ENCODE data around the gene GJB4.

DNA sequence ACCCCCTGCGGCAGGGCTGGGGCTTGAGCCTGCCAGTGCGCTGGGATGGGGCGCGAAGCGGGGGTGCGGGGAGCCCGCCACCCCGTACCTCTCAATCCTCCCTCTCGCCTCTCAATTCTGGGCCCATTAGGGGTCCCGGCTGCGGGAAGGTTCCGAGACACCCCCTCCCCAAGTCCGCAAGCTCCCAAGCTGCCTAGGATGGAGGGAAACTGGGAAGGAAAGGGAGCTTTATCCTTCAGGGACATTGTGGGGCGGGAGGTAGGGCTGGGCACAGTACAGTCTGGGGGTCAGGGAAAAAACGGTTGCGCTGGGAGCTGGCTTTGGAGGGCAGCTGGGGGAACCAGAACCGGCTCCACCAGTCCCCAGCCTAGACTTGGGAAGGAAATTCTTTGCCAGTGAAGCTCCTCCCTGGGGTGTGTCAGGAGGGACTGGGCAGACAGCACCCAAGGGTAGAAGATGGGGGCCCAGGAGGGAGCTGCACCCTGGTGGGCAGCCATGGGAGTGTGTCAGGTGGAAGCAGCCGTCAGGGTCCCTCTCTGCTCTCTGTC, 22.4 kb downstream of the GJB4 start:
- TF ChIP-seq, protein P1, sequence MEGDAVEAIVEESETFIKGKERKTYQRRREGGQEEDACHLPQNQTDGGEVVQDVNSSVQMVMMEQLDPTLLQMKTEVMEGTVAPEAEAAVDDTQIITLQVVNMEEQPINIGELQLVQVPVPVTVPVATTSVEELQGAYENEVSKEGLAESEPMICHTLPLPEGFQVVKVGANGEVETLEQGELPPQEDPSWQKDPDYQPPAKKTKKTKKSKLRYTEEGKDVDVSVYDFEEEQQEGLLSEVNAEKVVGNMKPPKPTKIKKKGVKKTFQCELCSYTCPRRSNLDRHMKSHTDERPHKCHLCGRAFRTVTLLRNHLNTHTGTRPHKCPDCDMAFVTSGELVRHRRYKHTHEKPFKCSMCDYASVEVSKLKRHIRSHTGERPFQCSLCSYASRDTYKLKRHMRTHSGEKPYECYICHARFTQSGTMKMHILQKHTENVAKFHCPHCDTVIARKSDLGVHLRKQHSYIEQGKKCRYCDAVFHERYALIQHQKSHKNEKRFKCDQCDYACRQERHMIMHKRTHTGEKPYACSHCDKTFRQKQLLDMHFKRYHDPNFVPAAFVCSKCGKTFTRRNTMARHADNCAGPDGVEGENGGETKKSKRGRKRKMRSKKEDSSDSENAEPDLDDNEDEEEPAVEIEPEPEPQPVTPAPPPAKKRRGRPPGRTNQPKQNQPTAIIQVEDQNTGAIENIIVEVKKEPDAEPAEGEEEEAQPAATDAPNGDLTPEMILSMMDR (IDR thresholded peaks at IDR 0.05), result no peak
- peak; percentile 72 for TF ChIP-seq EZH2 (IDR thresholded peaks at IDR 0.05)

Measured in neural progenitor cell (in vitro differentiated cells).